ENCODE data around the gene SLC39A5. TPM values are rescaled to one million over a fixed set of nuclear protein-coding genes. Genes with fewer than 3 reads are reported as not detected.
"Not testable (repeated sequence)": the region's sequence is repeated elsewhere in the genome, so short reads cannot be mapped to it uniquely, and the experiment has no call there.

The SLC39A5 gene
- polyA plus RNA-seq, 4 donors = 46.7 to 76.7 (median 52.3) TPM

DNA sequence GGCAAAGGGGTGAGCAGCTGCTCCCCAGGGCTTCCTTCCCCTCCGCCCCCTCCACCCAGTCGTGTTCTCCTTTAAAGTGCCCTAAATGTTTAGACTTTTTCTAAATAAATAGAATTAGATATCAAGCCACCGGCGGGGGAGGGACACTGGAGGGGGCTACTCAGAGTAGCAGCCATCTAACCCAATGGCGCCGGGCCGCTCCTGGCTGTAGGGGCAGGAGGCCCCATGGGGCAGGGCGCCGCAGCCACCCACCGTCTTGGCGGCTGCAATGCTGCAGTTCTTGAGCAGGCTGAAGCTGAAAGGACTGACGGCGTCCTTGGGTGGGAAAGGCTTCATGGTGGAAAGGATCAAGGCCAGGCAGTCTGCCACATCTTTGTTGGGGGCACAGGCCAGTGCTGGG is 13.1 kb downstream of the SLC39A5 start:
- DNase-seq (ENCODE audit: low read depth in 4 of 4, low spot score in 3 of 4) = no peak

DNA sequence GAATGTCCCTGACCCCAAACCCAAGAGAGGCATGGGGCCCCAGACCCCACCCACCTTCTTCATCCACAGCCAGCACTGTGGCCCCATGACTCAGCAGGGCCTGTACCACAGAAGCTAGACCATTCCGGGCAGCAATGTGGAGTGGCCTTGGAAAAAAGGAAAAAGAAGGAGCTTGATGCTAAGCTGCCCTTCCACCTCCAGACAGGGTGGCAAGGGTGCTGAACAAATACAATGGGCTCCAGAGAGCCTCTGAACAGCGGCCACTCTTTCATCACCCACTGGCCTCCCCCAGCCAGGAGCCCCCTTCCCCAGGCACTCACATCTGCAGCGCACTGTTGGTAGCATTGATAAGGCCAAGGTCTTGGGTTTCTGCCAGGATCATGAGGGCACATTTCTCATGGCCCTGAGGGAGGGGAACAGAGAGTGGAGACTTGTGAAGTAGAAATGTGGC is 13.9 kb downstream of the SLC39A5 start:
- DNase-seq (ENCODE audit: low read depth in 4 of 4, low spot score in 3 of 4) = no peak

DNA sequence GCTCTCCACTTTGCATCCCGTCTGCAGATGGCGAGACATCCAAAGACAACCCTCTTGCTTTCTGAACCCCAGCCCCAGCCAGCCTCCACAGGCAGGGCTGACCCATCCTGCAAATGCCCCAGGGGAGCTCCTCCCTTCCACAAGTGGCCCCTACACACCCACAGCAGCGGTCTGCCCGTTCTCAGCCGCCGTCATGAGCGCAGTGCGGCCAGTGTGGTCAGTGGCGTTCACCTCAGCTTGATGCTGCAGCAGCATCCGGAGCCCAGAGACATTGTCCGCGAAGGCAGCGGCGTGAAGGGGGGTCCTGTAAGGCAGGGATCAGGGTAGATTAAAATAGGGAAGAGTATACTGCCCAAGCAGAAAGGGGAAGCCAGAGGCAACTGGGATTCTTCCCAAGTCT is 14.6 kb downstream of the SLC39A5 start:
- DNase-seq (ENCODE audit: low read depth in 4 of 4, low spot score in 3 of 4) = no peak

DNA sequence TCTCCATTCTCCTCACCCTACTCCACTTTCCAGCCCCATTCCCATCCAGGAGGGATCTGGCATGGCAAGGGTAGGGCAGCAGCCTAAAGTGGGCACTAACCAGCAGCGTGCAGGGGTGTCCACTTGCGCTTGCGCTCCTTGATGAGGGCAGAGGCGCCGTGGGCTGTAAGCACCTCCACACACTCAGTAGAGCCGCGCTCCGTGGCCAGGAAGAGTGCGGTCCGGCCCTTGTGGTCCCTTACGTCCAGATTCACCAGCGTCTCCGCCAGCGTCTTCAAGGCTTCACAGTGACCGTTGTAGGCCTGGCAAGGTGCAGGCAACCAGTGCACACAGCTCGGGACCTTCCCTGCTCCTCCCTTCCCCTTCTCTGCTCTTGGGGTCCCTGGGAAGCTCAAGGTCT is 18.1 kb downstream of the SLC39A5 start:
- no peak for DNase-seq (ENCODE audit: low read depth in 4 of 4, low spot score in 3 of 4)

DNA sequence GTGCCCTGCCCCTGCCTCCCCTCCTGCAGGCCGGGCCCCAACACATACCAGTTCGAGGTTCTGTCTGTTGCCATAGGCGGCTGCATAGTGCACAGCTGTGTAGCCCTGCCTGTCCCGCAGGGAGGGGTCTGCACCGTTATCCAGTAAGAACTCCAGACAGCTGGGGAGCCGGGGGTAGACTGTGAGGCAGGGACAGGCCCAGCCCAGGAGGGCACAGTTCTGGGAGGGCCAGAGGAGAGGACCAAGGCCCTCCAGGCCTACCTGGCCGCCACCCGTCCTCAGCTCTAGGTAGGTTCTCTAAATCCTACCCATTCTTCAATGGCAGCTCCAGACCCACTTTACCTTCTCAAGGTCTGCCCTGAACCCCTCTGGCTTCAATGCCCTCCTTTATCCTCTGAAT is 18.9 kb downstream of the SLC39A5 start:
- no peak for DNase-seq (ENCODE audit: low read depth in 4 of 4, low spot score in 3 of 4)

DNA sequence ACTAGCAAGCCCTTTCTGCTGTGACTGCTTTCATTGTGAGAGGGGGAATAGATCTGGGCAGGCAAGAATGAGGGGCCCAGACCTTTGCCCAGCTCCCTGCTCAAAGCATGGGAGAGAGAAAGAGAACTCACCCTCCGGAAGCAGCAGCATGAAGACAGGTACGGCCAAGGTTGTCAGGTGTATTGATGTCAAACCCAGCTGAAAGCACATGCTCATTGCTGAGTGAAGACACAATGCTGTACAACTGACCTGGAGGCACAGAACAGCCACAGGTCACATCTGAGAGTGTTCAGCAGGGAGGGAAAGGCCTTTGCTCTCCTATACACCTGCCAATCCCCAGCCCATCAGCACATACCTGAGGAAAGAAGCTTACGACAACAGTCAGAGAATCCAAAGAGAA is 22.8 kb downstream of the SLC39A5 start:
- no peak for DNase-seq (ENCODE audit: low read depth in 4 of 4, low spot score in 3 of 4)

DNA sequence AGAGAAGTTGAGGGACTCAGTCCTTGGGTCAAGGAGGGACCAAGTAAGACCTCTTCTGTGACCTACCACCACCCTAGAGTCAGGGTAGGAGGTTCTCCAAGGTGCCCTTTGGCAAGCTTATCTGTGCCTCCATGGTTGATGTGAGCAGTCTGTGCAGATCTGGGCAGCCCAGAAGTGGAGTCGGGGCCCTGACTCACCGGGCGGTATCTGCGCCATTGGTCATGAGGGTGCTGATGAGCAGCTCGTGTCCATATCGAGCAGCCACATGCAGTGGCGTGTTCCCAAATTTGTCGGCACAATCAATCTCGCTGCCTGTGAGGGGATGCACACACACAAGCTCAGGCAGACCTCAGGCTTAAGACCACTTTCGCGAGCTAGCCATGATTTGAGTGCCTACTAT is 23.2 kb downstream of the SLC39A5 start:
- DNase-seq (ENCODE audit: low read depth in 4 of 4, low spot score in 3 of 4) = no peak

DNA sequence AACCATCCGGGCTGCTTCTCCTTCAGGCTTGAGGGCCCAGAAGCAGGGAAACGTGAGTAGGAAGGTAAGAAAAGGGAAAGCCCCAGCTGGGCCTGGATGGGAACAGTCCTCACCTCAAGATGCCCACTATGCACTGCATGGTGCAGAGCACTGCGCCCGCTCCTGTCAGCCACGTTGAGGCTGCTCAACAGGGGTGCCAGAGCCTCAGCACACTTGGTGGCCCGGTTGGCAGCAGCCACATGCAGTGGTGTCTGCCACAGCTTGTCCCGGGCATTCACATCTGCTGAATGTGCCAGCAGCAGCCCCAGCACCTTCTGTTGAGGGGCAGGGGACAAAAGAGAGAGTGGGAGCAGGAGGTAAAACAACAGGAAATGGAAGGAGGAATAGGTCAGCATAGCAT is 25.8 kb downstream of the SLC39A5 start:
- no peak for DNase-seq (ENCODE audit: low read depth in 4 of 4, low spot score in 3 of 4)

DNA sequence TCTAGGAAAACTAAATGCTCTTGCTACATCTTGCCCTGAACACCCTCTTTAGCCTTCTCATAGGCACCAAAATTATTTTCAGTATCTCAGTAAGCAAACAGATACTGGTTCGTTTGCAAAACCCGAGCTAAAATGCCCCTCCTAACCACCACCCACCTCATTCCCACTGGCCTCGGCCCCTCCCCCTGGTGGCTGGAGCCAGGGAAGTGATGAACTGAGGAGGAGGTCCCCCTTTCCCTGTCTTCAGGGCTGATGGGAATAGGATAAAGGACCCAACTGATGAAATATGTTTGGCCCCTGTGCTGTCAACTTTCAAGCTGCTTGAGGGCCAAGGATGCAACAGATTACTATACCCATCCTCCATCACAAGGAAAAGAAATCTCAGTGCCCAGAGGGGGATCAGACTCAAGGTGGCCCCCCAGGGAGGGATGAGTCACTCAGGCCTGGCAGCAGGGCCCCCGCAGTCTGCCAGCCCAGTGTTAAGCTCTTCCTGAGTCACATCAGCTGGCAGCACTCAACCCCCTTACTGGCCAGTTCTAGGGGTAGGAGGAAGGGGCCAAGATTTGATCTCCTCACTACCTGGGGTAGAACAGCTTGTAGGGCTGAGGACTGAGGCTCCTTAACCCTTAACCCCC is 26.6 kb downstream of the SLC39A5 start:
- DNase-seq (ENCODE audit: low read depth in 4 of 4, low spot score in 3 of 4) = no peak

DNA sequence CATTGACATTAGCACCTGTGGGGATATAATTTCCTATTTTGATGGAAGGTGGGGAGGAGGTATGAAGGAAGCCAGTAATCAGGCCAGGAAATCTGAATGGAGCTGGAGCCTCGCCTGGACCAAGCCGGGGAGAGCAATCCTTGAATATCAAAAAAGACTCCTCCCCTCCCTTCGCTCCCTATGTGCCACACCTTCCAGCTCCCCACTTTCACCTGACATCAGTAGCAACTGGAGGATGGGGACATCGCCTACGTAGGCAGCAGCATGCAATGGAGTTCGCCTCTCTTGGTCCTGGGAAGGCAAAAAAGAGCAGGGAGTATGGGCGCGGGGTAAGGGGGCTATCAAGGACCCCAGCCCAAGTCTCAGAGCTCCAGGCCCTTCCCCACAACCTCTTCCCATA is 27.2 kb downstream of the SLC39A5 start:
- DNase-seq (ENCODE audit: low read depth in 4 of 4, low spot score in 3 of 4) = no peak

DNA sequence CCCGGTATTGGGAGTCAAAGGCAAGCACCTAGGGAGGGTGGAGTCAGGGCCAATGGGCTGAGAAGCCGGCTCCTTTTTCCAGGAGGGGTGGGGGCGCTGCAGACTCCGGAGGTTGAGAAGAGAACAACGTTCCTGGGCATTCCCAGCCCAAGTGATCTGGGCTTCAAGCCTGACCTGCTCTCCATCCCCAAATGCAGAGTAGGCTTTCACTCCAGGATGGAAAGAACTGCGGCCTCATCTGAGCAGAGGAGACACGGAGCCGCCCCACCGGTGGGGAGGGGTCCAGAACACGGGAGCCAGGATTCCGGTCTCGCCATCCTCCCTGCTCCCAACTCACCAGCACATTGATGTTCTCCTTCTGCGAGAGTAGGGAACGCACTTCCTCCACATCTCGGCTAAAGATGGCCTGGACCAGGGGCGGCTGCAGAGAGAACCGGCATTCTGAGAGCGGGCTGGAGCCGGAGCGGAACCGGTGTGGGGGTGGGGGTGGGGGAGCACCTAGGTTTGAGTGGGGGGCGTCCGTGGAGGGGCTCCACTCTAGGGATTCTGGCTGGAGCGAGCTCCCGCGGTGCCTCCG is 27.7 kb downstream of the SLC39A5 start:
- DNase-seq (ENCODE audit: low read depth in 4 of 4, low spot score in 3 of 4) = peak in 1 of 4 donors; percentile 20

DNA sequence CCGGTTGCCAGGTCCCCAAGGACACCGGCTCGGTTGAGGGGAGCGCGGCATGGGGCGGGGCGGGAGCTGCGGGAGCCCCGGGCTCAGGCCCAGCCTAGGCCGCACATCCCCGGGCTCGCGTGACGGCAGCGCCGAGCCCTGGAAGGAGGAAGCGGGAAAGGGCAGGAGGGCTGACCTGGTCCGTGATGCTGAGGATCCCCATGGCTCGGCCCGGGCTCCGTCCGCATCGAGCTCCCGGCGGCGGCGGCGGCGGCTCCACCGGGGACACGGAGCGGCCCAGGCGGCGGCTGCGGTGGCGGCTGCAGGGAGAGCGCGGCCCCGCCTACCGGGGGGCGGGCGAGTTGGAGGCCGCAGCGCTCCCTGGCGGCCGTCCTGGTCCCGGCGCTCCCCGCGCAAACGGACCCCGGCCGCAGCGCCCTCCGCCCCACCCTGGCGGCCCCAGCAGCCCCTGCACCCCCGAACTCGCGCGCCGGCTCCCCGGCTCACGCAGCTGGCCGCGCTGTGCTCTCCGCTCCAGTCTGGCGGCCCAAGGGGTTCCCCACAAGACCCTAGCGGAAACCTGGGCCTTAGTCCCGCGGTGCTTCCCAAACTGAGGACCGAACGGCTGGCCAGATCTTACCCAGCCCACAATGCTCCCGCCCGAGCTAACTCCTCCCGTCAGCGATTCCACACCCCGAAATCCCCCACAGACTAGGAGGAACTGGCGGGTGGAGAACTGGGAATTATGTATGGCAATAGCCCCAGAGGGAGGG is 28.4 kb downstream of the SLC39A5 start, which contains the start of gene ANKRD52:
TSS of gene ANKRD52 (minus strand) at position 317 of the 752 bp plus-strand sequence. CDS start at position 202, 115 bp downstream.
- peak in 3 of 4 donors; percentile 62 to 77 (median 73) for DNase-seq (ENCODE audit: low read depth in 4 of 4, low spot score in 3 of 4)

DNA sequence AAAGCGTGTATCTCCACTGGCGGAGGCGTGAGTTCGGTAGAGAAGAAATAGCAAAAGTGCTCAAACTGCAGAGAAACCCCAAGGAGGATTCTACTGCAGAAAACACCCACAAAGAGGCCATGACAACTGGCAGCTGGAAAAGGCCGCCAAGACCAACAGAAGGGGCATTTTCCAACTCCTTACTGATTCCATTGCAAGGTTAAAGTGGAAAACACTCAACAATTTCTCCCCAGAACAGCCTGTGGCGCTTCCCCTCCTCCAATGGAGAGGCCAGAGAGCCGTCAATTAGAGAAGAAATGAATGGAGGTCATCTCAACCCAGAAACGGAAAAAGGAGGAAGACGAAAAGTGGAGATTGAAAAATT is 29.0 kb downstream of the SLC39A5 start:
- no peak for DNase-seq (ENCODE audit: low read depth in 4 of 4, low spot score in 3 of 4)

DNA sequence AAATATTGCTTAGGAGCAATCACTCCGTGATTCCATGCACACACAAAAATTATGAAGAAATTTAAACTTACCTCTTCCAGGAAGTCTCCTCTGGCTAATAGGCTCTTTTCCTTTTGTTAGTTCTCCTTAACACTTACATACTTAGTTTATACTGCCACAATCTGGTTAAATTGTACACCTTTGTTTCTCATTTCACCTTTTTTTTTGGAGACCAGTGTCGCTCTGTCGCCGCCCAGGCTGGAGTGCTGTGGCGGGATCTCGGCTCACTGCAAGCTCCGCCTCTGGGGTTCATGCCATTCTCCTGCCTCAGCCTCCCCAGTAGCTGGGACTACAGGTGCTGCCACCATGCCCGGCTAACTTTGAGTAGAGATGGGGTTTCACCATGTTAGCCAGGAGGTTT is 30.5 kb downstream of the SLC39A5 start:
- no peak for DNase-seq (ENCODE audit: low read depth in 4 of 4, low spot score in 3 of 4)

DNA sequence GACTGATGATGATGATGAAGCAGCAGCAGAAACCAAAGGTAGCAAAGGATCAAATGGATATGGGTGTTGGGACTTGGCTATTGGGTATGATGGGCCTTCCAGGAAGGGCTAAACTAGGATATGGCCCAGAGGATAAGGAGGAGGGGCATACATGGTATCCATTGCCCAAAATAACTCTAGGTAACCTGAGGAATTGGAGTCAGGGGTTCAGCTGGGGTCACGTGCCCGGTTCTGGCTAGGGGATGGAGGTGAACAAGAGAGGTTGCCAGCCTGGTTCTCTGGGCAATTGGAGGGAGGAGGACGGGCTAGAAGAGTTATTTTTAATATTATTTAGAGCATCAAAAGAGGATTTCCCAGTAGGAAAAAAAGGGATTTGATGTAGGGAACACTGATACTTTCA is 31.1 kb downstream of the SLC39A5 start:
- no peak for DNase-seq (ENCODE audit: low read depth in 4 of 4, low spot score in 3 of 4)

DNA sequence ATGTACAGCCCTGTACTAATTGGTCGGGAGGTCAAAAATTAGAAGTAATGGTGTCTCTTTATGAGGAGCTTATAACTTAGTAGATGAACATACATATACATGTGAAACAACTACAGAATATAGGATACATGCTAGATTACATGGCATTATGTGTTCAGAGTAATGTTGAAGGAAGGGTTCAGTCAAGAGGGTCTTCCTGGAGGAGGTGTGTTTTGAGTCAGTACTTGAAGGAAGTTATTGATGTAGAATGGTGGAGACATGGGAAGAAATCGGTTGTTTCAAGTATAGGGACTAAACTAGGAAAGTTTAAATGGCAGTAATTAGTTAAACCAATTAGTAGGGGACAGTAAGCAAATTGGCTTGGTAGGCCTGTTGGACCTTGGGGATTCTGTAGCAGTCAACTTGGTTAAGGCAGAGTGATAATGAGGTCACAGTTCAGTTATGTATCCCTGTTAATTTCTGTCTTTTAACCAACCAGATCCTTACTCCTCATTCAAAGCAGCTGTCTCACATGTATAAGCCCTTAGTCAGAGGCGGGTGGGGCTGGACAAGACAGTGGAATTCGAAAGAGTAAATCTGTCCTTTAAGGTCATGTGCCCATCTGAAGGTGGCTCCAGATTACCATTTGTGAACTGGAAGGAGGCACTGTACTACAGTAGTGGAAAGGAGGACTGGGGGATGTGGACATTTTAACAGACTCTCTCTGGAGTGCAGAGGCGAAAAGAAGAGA is 31.8 kb downstream of the SLC39A5 start:
- DNase-seq (ENCODE audit: low read depth in 4 of 4, low spot score in 3 of 4) = no peak

DNA sequence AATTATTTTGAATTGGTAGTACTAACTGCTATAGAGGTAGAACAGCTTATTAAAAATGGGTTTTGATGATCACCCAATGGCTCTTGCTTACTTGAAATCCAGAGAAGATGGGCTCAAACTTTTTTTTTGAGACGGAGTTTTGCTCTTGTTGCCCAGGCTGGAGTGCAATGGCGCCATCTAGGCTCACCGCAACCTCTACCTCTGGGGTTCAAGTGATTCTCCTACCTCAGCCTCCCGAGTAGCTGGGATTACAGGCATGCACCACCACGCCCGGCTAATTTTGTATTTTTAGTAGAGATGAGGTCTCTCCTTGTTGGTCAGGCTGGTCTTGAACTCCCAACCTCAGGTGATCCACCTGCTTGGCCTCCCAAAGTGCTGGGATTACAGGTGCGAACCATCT is 33.1 kb downstream of the SLC39A5 start:
- DNase-seq (ENCODE audit: low read depth in 4 of 4, low spot score in 3 of 4) = not testable (repeated sequence)

DNA sequence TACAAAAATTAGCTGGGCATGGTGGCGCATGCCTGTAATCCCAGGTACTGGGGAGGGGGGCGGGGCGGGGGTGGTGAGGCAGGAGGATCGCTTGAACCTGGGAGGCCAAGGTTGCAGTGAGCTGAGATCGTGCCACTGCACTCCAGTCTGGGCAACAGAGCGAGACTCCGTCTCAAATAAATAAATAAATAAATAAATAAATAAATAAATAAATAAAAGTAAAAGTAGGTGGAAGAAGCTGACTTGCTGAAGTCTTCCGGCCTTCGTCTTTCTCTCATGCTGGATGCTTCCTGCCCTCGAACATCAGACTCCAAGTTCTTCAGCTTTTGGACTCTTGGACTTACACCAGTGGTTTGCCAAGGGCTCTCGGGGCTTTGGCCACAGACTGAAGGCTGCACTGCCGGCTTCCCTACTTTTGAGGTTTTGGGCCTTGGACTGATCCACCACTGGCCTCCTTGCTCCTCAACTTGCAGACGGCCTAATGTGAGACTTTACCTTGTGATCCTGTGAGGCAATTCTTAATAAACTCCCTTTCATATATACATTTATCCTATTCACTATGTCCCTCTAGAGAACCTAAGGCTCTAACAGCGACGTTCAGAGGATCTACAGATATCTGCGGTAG is 36.3 kb downstream of the SLC39A5 start:
- DNase-seq (ENCODE audit: low read depth in 4 of 4, low spot score in 3 of 4) = not testable (repeated sequence)

DNA sequence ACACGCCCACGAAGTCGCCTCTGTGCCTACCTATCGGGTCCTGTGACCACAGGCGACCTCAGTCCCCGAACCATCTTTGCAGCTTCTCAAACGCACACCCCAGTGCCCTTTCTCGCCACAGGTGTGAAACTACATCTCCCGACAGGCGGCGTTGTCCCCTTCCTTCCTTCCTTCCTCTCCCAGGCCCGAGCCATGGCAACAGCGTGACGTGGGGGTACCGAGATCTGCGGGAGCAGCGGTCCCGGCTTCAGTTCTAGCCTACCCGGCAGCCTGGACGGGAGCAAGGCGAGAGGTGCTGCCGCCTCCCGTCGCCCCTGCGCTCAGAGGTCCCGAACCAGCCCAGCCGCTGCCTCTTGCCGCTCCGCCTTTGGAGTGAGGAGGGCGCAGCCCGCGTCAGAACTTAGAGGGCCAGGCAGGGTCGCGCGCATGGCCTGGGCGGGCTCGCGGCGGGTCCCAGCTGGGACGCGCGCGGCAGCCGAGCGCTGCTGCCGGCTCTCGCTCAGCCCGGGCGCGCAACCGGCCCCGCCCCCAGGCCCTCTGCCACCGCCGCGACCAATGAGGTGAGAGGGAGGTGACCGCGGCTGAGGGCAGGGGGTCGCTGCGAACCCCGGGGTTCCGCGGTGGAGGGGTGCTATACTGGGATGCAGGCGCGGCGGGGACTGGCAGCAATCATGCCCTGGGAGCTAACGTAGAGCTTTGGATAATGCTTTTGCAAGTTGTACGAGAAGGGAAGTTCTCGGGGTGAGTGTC is 37.0 kb downstream of the SLC39A5 start, which contains the start of gene COQ10A:
TSS of gene COQ10A (plus strand) at position 250 of the 750 bp plus-strand sequence. CDS start at position 427, 177 bp downstream.
- peak; percentile 80 to 85 (median 83) for DNase-seq (ENCODE audit: low read depth in 4 of 4, low spot score in 3 of 4)

All from right renal pelvis (tissue), 4 donors.